Panc1 (cell line): ENCODE data around the gene HTT.

Experiments used
- CTCF ChIP-seq: fragments of 450-650 bp; IDR thresholded peaks from 2 replicates; pipeline ENCODE4 v1.5.1; 2017; ENCODE audit warnings: mild to moderate bottlenecking
- POLR2AphosphoS5 ChIP-seq: IDR thresholded peaks from 2 replicates; pipeline ENCODE4 v1.6.1; 2012; ENCODE audit warnings: mild to moderate bottlenecking, low read depth, low read length, moderate library complexity

- TF ChIP-seq CTCF (no peak), POLR2AphosphoS5 (no peak)
Measured at GRCh38 chr4:3263876-3264193, 189.4 kb downstream of the HTT start.
